H1 (cell line): ENCODE data around the gene PRLH. TPM values are rescaled to one million over a fixed set of nuclear protein-coding genes. Genes with fewer than 3 reads are reported as not detected.

ENCODE experiments used
- CTCF ChIA-PET: fragments of 300-600 bp; sonication (Branson Sonifier 250); formaldehyde crosslinking; loops from one replicate; lab custom pipeline; 2021; ENCODE audit not compliant: partially characterized antibody; lab: Charles Lee
- POLR2A ChIA-PET: fragments of 300-600 bp; sonication (Branson Sonifier 250); formaldehyde crosslinking; loops from one replicate; lab custom pipeline; 2021; ENCODE audit warnings: inconsistent platforms; ENCODE audit not compliant: partially characterized antibody; lab: Charles Lee
- DNase-seq, 2 experiments: peaks; one replicate each; pipeline versions ENCODE4 v3.0.0 to v3.0.0-alpha.2; 2010 to 2022; ENCODE audit warnings: low spot score in 2 of 2, low read depth in 1 of 2, mixed read lengths in 1 of 2
- FAIRE-seq: peaks from 2 replicates; lab custom pipeline; 2011; peaks lifted over from hg19 to GRCh38; lab: Jason Lieb, UNC
- H2AFZ ChIP-seq: 2 replicates; pipeline ENCODE4 v1.8.1; 2012; ENCODE audit warnings: low read length, inconsistent platforms
- H2AK5ac ChIP-seq: 2 replicates; pipeline ENCODE4 v1.6.1; 2013; ENCODE audit warnings: low read depth, low read length
- H2BK120ac ChIP-seq: replicated peaks from 2 replicates; pipeline ENCODE3; 2013; ENCODE audit warnings: low read depth, low read length, inconsistent platforms
- H2BK12ac ChIP-seq: 2 replicates; pipeline ENCODE4 v1.6.1; 2013; ENCODE audit warnings: low read depth, low read length
- H2BK15ac ChIP-seq: 2 replicates; pipeline ENCODE4 v1.6.1; 2013; ENCODE audit warnings: low read length
- H2BK20ac ChIP-seq: 2 replicates; pipeline ENCODE4 v1.6.1; 2013; ENCODE audit warnings: low read length
- H2BK5ac ChIP-seq: 2 replicates; pipeline ENCODE4 v1.6.1; 2013; ENCODE audit warnings: low read depth, low read length
- H3K14ac ChIP-seq: 2 replicates; pipeline ENCODE4 v1.6.1; 2013; ENCODE audit warnings: inconsistent platforms; ENCODE audit not compliant: insufficient read length
- H3K18ac ChIP-seq: 2 replicates; pipeline ENCODE4 v1.6.1; 2013; ENCODE audit warnings: low read length; ENCODE audit errors: extremely low read depth
- H3K23ac ChIP-seq: 2 replicates; pipeline ENCODE4 v1.6.1; 2013; ENCODE audit warnings: inconsistent platforms; ENCODE audit not compliant: insufficient read length
- H3K23me2 ChIP-seq: 2 replicates; pipeline ENCODE4 v1.6.1; 2013; ENCODE audit warnings: low read depth, low read length
- H3K27ac ChIP-seq: 2 replicates; pipeline ENCODE4 v1.6.1; 2011; ENCODE audit warnings: low read depth, low read length, inconsistent platforms
- H3K27me3 ChIP-seq, 4 experiments: replicated peaks in 1 of 4; 1 replicate in 1 of 4; 2 replicates in 3 of 4; pipeline versions ENCODE4 v1.6.1 to v1.8.1; 2011 to 2013; ENCODE audit warnings: low read length in 3 of 4, mild to moderate bottlenecking in 3 of 4, inconsistent platforms in 2 of 4, mixed read lengths in 2 of 4, moderate library complexity in 1 of 4; ENCODE audit not compliant: control insufficient read depth in 3 of 4, insufficient read depth in 3 of 4; ENCODE audit errors: extremely low read depth in 1 of 4
- H3K36me3 ChIP-seq, 4 experiments: 2 replicates each; pipeline versions ENCODE4 v1.6.1 to v1.8.1; 2011 to 2013; ENCODE audit warnings: mild to moderate bottlenecking in 4 of 4, low read length in 3 of 4, moderate library complexity in 2 of 4, control low read depth in 1 of 4, inconsistent platforms in 1 of 4; ENCODE audit not compliant: insufficient read depth in 4 of 4, control insufficient read depth in 2 of 4
- H3K4ac ChIP-seq: replicated peaks from 2 replicates; pipeline ENCODE3; 2013; ENCODE audit warnings: low read length, low read depth, mixed read lengths, inconsistent platforms; ENCODE audit not compliant: insufficient read length
- H3K4me1 ChIP-seq, 4 experiments: replicated peaks in 1 of 4; 1 replicate in 1 of 4; 2 replicates in 3 of 4; pipeline versions ENCODE4 v1.6.1 to v1.8.1; 2011 to 2013; ENCODE audit warnings: low read length in 3 of 4, inconsistent platforms in 2 of 4, mixed read lengths in 1 of 4; ENCODE audit not compliant: insufficient read depth in 4 of 4, control insufficient read depth in 3 of 4
- H3K4me2 ChIP-seq, 2 experiments: 2 replicates each; pipeline versions ENCODE4 v1.6.1 to v1.8.1; 2011 to 2013; ENCODE audit warnings: low read depth in 2 of 2, low read length in 2 of 2, control low read depth in 1 of 2, inconsistent platforms in 1 of 2, mild to moderate bottlenecking in 1 of 2; ENCODE audit not compliant: insufficient read depth in 1 of 2
- H3K4me3 ChIP-seq, 4 experiments: fragments of 200-600, 300-600 bp in 1 of 4; sonication (generic), shearing (Covaris generic), sonication (Bioruptor Twin) in 1 of 4; 2 replicates each; pipeline versions ENCODE4 v1.5.1 to v1.8.1; 2011 to 2016; ENCODE audit warnings: low read length in 4 of 4, low read depth in 3 of 4, control low read depth in 2 of 4, inconsistent platforms in 2 of 4, mild to moderate bottlenecking in 2 of 4, mixed read lengths in 1 of 4, moderate library complexity in 1 of 4; ENCODE audit not compliant: insufficient read depth in 2 of 4; ENCODE audit errors: extremely low read depth in 1 of 4
- H3K56ac ChIP-seq: replicated peaks from 2 replicates; pipeline ENCODE3; 2013; ENCODE audit warnings: low read depth, mild to moderate bottlenecking, mixed read lengths, low read length, inconsistent platforms; ENCODE audit not compliant: insufficient read length
- H3K79me1 ChIP-seq: 2 replicates; pipeline ENCODE4 v1.6.1; 2013; ENCODE audit warnings: low read depth, low read length, control low read depth
- H3K79me2 ChIP-seq, 2 experiments: 2 replicates each; pipeline versions ENCODE4 v1.6.1 to v1.8.1; 2012 to 2013; ENCODE audit warnings: low read length in 2 of 2, mild to moderate bottlenecking in 2 of 2, inconsistent platforms in 1 of 2; ENCODE audit not compliant: insufficient read depth in 2 of 2, control insufficient read depth in 1 of 2
- H3K9ac ChIP-seq, 4 experiments: replicated peaks in 1 of 4; 1 replicate in 1 of 4; 2 replicates in 3 of 4; pipeline versions ENCODE4 v1.6.1 to v1.8.1; 2011 to 2013; ENCODE audit warnings: low read depth in 3 of 4, low read length in 3 of 4, control low read depth in 2 of 4, mild to moderate bottlenecking in 2 of 4, moderate library complexity in 2 of 4, inconsistent platforms in 1 of 4; ENCODE audit errors: extremely low read depth in 1 of 4
- H3K9me3 ChIP-seq, 2 experiments: 2 replicates each; pipeline versions ENCODE4 v1.6.1 to v1.8.1; 2012 to 2013; ENCODE audit warnings: mild to moderate bottlenecking in 2 of 2, moderate library complexity in 2 of 2, control low read depth in 1 of 2, inconsistent platforms in 1 of 2, low read depth in 1 of 2, low read length in 1 of 2, mixed read lengths in 1 of 2; ENCODE audit not compliant: insufficient read depth in 2 of 2
- H4K20me1 ChIP-seq, 2 experiments: replicated peaks in 1 of 2; 2 replicates each; pipeline versions ENCODE3 to v1.8.1; 2011 to 2013; ENCODE audit warnings: inconsistent platforms in 2 of 2, low read length in 2 of 2, mild to moderate bottlenecking in 1 of 2; ENCODE audit not compliant: insufficient read depth in 2 of 2, control insufficient read depth in 1 of 2
- H4K5ac ChIP-seq: 2 replicates; pipeline ENCODE4 v1.6.1; 2013; ENCODE audit warnings: low read length, low read depth, mixed read lengths, inconsistent platforms; ENCODE audit not compliant: insufficient read length
- H4K8ac ChIP-seq: 2 replicates; pipeline ENCODE4 v1.8.0; 2013; ENCODE audit warnings: mild to moderate bottlenecking, moderate library complexity, low read length, inconsistent platforms; ENCODE audit not compliant: insufficient read depth; ENCODE audit errors: extremely low read depth
- H4K91ac ChIP-seq: replicated peaks from 2 replicates; pipeline ENCODE3; 2013; ENCODE audit warnings: low read length, mixed read lengths, inconsistent platforms; ENCODE audit not compliant: insufficient read length
- WGBS, 2 experiments: shearing (Covaris generic) in 1 of 2; methylation state at CpG; one replicate each; pipeline versions ENCODE4 v1.1.6 to v1.1.7; 2013 to 2015; ENCODE audit warnings: low lambda C conversion rate in 2 of 2, mixed read lengths in 2 of 2, inconsistent platforms in 1 of 2, low coverage in 1 of 2, missing lambda C conversion rate in 1 of 2; ENCODE audit not compliant: insufficient replicate concordance in 2 of 2, insufficient coverage in 1 of 2, insufficient read length in 1 of 2; ENCODE audit errors: extremely low coverage in 1 of 2, missing lambda C conversion rate in 1 of 2; 5-methylcytosine and 5-hydroxymethylcytosine counted together
- polyA plus RNA-seq, 7 experiments: library from polyadenylated mRNA; depleted of rRNA in 3 of 7; stranded (reverse) in 5 of 7; unstranded in 2 of 7; fragments of >200 nt in 5 of 7; fragments of 200-250 nt in 2 of 7; gene quantifications; 1 replicate in 5 of 7; 2 replicates in 1 of 7; 4 replicates in 1 of 7; pipeline versions ENCODE4 v1.2.1 to v1.2.3, GENCODE V29; 2011 to 2013; ENCODE audit warnings: missing spikeins in 2 of 7, mixed read lengths in 2 of 7
- total RNA-seq: library from RNA; stranded (reverse); fragmentation: NEBNext Ultra II Directional; extraction: Animal tissue kit (Norgen Biotek cat#: 25700); gene quantifications from 2 replicates; pipeline ENCODE4 v1.2.1, GENCODE V29; 2021

Gene PRLH
- total and polyA plus RNA-seq, 2 of the 8 experiments (the other 6 are each of a cell fraction or from before 2014, with no cell fraction given), result not detected

- no peak for DNase-seq
- no peaks in the 10 kb centered on the region; a peak in 1 of 4 replicates for H3K9me3 ChIP-seq
- ChIA-PET CTCF (interaction anchor here (0.7 to 1.7 kb wide), 3 partner anchors 29 to 203 kb away, joined by 3 to 7 read pairs (median 4); no protein-coding TSS in a partner anchor), POLR2A (no interaction called here)
- no peaks in the 10 kb centered on the region for H4K20me1 ChIP-seq
- H2BK5ac ChIP-seq, result no peak overlapping the region
- no peak overlapping the region for H3K4ac ChIP-seq
- H2BK20ac ChIP-seq, result no peak overlapping the region
- no peak overlapping the region for H4K91ac ChIP-seq
- no peaks in the 10 kb centered on the region; a peak in 1 of 7 replicates for H3K27me3 ChIP-seq
- no peaks in the 10 kb centered on the region for H3K79me1 ChIP-seq
- no peak overlapping the region for H3K4me2 ChIP-seq
- no peak overlapping the region for H3K18ac ChIP-seq
- no peak overlapping the region for H2AK5ac ChIP-seq
- H3K23me2 ChIP-seq, result no peaks in the 10 kb centered on the region
- no peak overlapping the region for H3K9ac ChIP-seq
- no peak overlapping the region for H2BK12ac ChIP-seq
- no peaks in the 10 kb centered on the region for H3K79me2 ChIP-seq
- H4K5ac ChIP-seq, result no peak overlapping the region
- no peak overlapping the region for H2BK120ac ChIP-seq
- H3K4me3 ChIP-seq, result no peak overlapping the region
- H3K56ac ChIP-seq, result no peak overlapping the region
- H3K27ac ChIP-seq, result no peak overlapping the region
- no peaks in the 10 kb centered on the region; a peak in 1 of 7 replicates for H3K4me1 ChIP-seq
- no peak overlapping the region for H4K8ac ChIP-seq
- no peak overlapping the region for H3K23ac ChIP-seq
- H3K14ac ChIP-seq, result no peak overlapping the region
- FAIRE-seq, result no peak
- no peak overlapping the region for H2AFZ ChIP-seq
- WGBS, 2 experiments, result 93% methylated on average over 16 of the region's 18 CpGs; no CpG with 5 or more reads in 1 of the 2 experiments
- no peak overlapping the region for H2BK15ac ChIP-seq
- H3K36me3 ChIP-seq, result peaks cover 0 to 3% (median 2%) of the 10 kb centered on the region in 4 experiments; a peak in 2 of 8 replicates
Observed at GRCh38 chr2:237542001-237542704, 24.2 kb upstream of the PRLH start.
